Dermis microvascular lymphatic vessel endothelial cell (primary cell): Measurements from ENCODE around the gene LHFPL5. TPM values are rescaled to one million over a fixed set of nuclear protein-coding genes. Genes with fewer than 3 reads are reported as not detected.

Experiments
- DNase-seq, 2 donors: peaks; one replicate each; pipeline versions ENCODE4 v3.0.0 to v3.0.0-alpha.2; 2010; ENCODE audit warnings: low read depth in 2 of 2
- total RNA-seq: library from RNA; depleted of rRNA; stranded (reverse); fragments of >200 nt; gene quantifications from 2 replicates; pipeline ENCODE4 v1.2.1, GENCODE V29; 2014

Gene LHFPL5
- total RNA-seq, 1 donor from 2014 or later: not detected

DNA sequence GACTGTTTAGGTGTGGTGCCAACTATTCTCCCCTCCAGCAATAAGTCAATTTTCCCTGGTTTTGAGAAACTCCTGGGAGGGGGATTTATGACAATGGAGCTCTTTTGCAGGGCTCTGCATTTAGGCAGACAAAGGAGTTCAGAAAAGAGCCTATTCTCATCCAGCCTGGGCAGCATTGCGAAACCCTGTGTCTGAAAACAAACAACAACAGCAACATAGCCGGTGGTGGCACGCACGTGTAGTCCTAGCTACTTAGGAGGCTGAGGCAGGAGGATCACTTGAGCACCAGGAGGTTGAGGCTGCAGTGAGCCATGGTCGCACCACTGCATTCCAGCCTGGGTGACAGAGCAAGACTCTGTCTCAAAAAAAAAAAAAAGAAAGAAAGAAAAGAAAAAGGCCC lies 14.5 kb upstream of the LHFPL5 start:
- DNase-seq: no peak

- DNase-seq: no peak
Measured at GRCh38 chr6:35794536-35795452, 10.4 kb upstream of the LHFPL5 start.

GRCh38 chr6:35795453-35796071 lies 9.6 kb upstream of the LHFPL5 start:
- no peak for DNase-seq

DNA sequence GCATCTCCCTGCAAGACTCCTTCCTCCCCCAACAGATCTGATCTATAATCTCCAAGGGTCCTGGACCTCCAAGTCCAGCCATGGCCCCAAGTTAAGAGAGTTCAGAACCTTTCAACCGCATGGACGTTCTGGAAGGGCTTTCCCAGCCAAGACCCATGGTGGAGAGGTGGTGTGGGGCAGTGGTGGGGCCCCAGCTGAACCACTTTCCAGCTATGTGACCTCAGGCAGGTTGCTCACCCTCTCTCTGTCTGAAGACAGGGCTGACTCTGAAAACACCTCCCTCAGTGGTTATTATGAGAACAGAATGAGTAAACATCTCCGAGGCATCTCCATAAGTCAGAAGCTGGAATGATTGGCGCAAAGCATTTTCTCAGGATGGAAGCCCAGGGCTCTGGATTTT lies 8.9 kb upstream of the LHFPL5 start:
- DNase-seq: no peak

DNA sequence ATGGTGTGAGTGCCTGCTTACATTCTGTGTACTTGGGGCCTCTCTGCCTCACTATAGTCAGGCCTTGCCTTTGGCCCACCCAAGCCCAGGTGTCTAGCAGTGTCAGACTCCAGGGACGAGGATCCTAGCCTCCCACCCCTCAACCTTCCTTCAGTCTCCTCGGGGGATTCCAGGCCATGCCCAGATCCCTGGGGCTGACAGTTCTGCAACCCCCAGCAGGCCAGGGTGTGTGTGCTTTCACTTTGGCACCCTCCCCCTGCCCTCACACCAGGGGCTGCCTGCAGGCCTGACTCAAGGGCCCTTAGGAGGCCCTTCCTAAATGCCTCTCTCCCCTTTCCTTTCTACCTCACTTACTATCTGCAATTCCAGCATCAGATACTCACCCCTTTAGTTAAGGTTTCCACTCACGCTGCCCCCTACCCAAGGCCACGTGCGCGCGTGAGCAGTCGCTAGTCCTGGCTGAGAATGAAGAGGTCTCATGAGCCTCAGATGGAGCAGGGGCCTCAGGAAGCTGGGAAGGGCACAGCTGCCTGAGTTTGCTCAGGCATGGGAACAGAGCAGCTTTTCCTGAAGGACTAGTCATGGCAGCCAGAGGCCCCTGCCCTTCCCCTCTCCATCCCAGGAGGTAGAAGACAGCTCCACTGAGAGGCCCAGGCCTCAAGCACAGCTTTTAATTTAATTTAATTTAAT lies 7.2 kb upstream of the LHFPL5 start:
- DNase-seq: no peak

- DNase-seq: peak in 1 of 2 donors; percentile 19
Measured at GRCh38 chr6:35798706-35799105, 6.4 kb upstream of the LHFPL5 start.

DNA sequence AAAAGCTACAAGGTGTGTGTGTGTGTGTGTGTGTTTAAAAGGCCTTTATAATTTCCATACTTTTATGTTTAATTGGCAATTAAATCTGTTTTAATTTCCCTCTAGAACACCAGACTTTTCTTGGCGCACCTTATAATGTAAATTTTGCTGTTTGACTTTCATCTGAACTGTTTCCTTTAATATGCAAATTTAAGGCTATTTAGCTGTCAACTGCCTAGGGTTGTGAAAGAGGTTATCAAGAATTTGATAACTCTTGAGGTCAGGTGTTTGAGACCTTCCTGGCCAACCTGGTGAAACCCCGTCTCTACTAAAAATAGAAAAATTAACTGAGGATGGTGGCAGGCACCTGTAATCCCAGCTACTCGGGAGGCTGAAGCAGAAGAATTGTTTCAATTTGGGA lies 4.0 kb upstream of the LHFPL5 start:
- no peak for DNase-seq

GRCh38 chr6:35808688-35809087 lies 3.5 kb downstream of the LHFPL5 start:
- no peak for DNase-seq

GRCh38 chr6:35809809-35810208 lies 4.7 kb downstream of the LHFPL5 start:
- DNase-seq: no peak

DNA sequence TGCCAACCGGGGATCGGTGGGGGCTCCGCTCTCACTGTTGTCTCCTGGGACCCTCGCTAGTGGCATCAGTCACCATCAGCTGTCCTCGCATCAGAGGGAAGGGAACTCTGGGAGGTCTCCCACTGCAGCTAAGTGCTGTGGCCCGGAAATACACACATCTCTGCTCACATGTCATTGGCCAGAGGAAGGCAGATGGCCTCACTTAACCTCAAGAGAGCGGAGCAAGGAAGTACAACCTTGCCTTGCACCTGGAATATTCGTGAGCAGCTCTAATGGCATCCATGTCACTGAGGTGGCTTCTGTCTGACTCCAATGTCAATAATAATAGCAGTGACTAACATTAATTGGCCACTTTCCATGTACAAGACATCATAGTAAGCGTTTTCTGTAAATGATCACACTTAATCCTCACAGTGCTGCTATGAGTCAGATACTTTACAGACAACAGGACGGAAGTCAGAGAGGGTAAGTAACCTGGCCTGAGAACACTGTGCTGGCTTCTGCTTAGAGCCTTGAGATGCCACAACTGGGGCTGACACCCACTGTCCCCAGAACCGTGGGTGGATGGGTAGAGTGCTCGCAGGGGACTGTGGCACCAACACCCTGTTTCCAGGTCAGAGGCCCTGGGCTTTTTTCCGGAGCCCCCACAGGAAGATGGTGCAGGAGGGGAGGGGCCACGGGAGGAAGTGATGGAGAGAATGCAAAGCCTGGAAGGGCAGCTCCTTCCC lies 6.0 kb downstream of the LHFPL5 start:
- peak; percentile 23 to 66 for DNase-seq

- DNase-seq: no peak
Measured at GRCh38 chr6:35811699-35811995, 6.5 kb downstream of the LHFPL5 start.

- no peak for DNase-seq
Measured at GRCh38 chr6:35817515-35817914, 12.4 kb downstream of the LHFPL5 start.

- no peak for DNase-seq
Measured at GRCh38 chr6:35823601-35824000, 18.4 kb downstream of the LHFPL5 start.

GRCh38 chr6:35824552-35825192 lies 19.5 kb downstream of the LHFPL5 start:
- DNase-seq: no peak

GRCh38 chr6:35829306-35829705 lies 24.2 kb downstream of the LHFPL5 start:
- no peak for DNase-seq

DNA sequence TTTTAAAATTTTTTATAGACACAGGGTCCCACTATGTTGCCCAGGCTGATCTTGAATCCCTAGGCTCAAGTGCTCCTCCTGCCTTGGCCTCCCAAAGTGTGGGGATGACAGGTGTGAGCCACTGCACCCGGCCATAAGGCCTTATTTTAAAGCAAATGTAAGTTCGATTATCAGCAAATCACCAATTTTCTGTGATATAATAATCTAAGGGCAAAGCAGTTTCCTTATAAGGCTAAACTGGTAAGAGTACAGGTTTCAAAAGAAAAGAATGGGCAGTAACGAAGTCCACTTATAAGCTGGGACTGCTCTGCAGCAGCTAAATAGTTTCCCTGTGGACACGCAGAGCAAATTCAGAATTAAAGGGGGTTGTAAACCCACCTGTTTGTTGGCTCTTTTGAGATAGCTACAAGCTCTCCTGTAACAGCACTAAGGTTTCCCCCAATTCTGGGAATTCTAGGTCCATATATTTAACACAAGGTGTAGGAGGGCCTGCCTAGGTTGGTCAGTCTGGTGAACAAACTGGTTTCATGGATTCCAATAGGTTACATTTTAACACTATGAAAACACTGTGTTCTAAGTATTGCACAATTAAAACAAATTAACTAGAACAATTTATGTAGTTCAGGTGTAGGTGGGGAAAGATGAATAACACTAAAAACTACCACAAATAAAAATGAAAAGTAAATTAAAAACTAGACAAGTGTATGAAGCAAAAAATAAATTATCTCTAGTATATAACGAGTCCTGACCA lies 26.3 kb downstream of the LHFPL5 start:
- no peak for DNase-seq

- no peak for DNase-seq
Measured at GRCh38 chr6:35833536-35833935, 28.4 kb downstream of the LHFPL5 start.

GRCh38 chr6:35839019-35839418 lies 33.9 kb downstream of the LHFPL5 start:
- DNase-seq: no peak

DNA sequence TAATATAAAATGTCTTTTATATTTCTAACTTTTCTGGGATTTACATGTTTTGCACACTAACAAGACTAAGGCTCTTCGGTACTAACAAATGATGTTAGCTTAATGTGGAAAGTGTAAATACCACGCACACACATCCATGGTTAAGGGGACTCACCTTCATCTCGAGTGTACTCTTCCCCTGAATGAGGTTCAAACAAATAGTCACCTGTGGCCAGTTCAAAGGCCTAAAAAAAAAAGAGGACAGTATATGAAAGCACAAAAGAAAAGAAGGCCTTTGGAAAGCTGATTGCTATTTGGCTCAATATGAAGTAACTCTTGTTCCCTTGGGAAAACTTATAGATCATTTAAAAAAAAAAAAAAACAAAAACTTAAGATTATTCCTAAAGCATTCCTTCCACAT lies 37.2 kb downstream of the LHFPL5 start:
- DNase-seq: no peak

- no peak for DNase-seq
Measured at GRCh38 chr6:35844290-35844689, 39.1 kb downstream of the LHFPL5 start.

GRCh38 chr6:35850208-35850607 lies 45.1 kb downstream of the LHFPL5 start:
- DNase-seq: no peak
